Uterus (tissue), 4 donors: Measurements from ENCODE around the gene TLK2. TPM values are rescaled to one million over a fixed set of nuclear protein-coding genes. Genes with fewer than 3 reads are reported as not detected.

Experiments used
- DNase-seq, 2 donors: peaks; one replicate each; pipeline ENCODE4 v3.0.0-alpha.2; 2019 to 2020
- H3K27ac ChIP-seq, 2 donors: fragments of 200-600 bp; sonication (generic); 1 replicate in 1 of 2; 2 replicates in 1 of 2; pipeline ENCODE4 v1.5.1; 2016 to 2018
- H3K27me3 ChIP-seq, 2 donors: fragments of 200-600 bp; sonication (generic); one replicate each; pipeline ENCODE4 v1.5.1; 2018 to 2019; ENCODE audit warnings: control low read depth in 1 of 2
- H3K36me3 ChIP-seq, 2 donors: fragments of 200-600 bp; sonication (generic); one replicate each; pipeline ENCODE4 v1.5.1; 2019; ENCODE audit warnings: control low read depth in 1 of 2
- H3K4me1 ChIP-seq, 2 donors: fragments of 200-600 bp; sonication (generic); one replicate each; pipeline ENCODE4 v1.5.1; 2018 to 2019; ENCODE audit warnings: control low read depth in 1 of 2
- H3K4me3 ChIP-seq, 2 donors: fragments of 200-600 bp; sonication (generic); 1 replicate in 1 of 2; 2 replicates in 1 of 2; pipeline ENCODE4 v1.5.1; 2018 to 2019; ENCODE audit warnings: mild to moderate bottlenecking in 1 of 2
- H3K9me3 ChIP-seq, 2 donors: fragments of 200-600 bp; sonication (generic); one replicate each; pipeline ENCODE4 v1.5.1; 2019; ENCODE audit warnings: control low read depth in 1 of 2
- POLR2A ChIP-seq, 2 donors: fragments of 450-650 bp; IDR thresholded peaks; one replicate each; pipeline ENCODE4 v1.6.1; 2016; ENCODE audit warnings: antibody characterized with exemption in 2 of 2, mild to moderate bottlenecking in 1 of 2, moderate library complexity in 1 of 2
- intact Hi-C: fragments of 100-400 bp; cut with DNase I; formaldehyde crosslinking; loops from one replicate; pipeline ENCODE4 v1.15.1; 2023; ENCODE audit warnings: low total_unique reads
- total RNA-seq, 4 donors: library from RNA; depleted of rRNA in 3 of 4; stranded (reverse); fragments of >200 nt in 3 of 4; gene quantifications; one replicate each; pipeline versions ENCODE4 v1.1.0 to v1.2.4, GENCODE V29; 2014 to 2023
- TF ChIP-seq, protein P1 (sequence below), 4 experiments: fragments of 200-600 bp in 2 of 4; fragments of 450-650 bp in 2 of 4; sonication (generic) in 2 of 4; IDR thresholded peaks; one replicate each; pipeline ENCODE4 v1.5.1; 2016 to 2019; ENCODE audit warnings: antibody characterized with exemption in 4 of 4, mild to moderate bottlenecking in 2 of 4, moderate library complexity in 1 of 4
- donor health status: DM: yes; HTN: yes; CAD: no.

TLK2 gene
- total RNA-seq, 4 donors from 2014 or later = 13.6 to 120 (median 50.0) TPM

DNA sequence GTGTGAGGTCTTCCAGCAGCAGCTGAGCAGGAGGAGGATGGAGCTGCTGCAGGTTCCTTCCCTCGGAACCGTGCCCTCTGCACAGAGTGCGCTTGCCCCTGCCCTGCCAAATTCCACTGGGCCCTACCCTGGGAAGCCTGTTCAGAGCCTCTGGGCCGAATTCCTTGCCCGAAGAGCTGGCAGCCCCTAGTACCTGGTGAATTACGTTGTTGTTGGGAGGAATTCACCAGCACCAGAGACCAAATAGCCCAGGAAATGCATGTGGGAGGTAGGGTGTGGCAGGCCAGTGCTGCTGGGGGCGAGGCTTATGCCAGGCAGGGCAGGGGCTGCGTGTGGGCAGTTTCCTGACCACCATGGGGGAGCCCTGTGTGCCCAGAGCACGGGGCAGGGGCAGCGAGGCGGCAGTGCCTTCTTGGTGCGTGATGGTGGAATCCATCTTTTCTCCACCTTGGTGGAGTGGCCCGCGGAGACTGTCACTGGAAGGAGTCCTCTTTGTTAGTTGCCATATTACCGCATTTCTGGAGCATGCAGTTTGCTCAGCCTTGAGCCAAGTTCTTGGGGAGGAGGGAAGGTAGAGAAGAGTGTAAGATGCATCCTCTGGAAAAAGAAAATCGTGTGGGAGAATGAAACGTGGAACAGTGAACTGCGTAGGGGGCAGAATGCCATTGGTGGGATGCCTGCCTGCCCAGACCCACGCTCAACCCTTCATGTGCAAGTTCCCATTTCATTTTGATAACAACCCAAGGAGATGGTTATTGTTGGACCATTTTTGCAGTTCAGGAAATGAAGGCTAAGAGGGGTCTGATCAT lies 151.1 kb downstream of the TLK2 start:
- Histone ChIP-seq H3K27me3 (no peaks in the 10 kb centered on the region), H3K9me3 (no peaks in the 10 kb centered on the region), H3K27ac (peak overlapping the region; percentile 83 to 98), H3K4me1 (peaks cover 0 to 10% of the 10 kb centered on the region in 2 donors), H3K36me3 (no peaks in the 10 kb centered on the region), H3K4me3 (peak overlapping the region; percentile 44 to 68)
- intact Hi-C loops = no loop called here
- DNase-seq = no peak
- TF ChIP-seq, protein P1, sequence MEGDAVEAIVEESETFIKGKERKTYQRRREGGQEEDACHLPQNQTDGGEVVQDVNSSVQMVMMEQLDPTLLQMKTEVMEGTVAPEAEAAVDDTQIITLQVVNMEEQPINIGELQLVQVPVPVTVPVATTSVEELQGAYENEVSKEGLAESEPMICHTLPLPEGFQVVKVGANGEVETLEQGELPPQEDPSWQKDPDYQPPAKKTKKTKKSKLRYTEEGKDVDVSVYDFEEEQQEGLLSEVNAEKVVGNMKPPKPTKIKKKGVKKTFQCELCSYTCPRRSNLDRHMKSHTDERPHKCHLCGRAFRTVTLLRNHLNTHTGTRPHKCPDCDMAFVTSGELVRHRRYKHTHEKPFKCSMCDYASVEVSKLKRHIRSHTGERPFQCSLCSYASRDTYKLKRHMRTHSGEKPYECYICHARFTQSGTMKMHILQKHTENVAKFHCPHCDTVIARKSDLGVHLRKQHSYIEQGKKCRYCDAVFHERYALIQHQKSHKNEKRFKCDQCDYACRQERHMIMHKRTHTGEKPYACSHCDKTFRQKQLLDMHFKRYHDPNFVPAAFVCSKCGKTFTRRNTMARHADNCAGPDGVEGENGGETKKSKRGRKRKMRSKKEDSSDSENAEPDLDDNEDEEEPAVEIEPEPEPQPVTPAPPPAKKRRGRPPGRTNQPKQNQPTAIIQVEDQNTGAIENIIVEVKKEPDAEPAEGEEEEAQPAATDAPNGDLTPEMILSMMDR (IDR thresholded peaks at IDR 0.05) = no peak
- no peak for TF ChIP-seq POLR2A (IDR thresholded peaks at IDR 0.05)

DNA sequence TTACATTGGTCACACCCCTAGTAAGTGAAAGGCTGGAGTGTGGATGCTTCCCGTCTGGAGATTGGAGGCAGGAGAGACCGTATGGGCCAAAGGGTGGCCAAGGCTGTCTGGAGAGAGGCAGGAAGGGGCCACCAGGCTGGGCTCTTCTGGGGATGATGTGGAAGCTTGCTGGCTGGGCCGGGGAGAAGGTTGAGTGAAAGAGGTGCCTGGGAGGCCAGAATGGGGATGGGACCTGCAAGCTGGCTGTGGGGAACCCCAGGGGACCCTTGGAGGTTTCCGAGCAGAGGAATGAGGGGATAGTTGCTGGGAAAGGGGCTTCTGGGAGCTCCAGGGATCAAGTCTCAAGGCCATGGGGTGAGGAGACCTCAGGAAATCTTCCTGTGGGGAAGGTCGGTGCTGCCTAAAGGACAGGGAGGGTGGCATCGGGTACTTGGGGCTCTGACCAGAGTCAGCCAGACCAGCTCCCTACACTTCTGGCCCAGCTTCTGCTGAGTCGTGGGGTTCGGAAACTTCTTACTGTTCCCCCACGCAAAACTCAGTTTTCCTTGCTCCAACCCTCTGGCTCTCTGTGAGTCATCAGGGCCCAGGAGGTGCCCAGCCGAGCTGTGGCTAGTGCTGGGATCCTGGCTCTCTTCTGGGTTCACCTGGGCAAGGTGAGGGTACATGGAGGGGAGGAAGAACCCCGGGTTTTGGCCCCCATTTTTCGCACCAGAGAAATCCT lies 151.9 kb downstream of the TLK2 start:
- Histone ChIP-seq H3K36me3 (no peaks in the 10 kb centered on the region), H3K4me1 (peaks cover 0 to 10% of the 10 kb centered on the region in 2 donors), H3K9me3 (no peaks in the 10 kb centered on the region), H3K4me3 (no peak overlapping the region), H3K27ac (peak overlapping the region in 1 of 2 donors; percentile 98), H3K27me3 (no peaks in the 10 kb centered on the region)
- intact Hi-C loops = no loop called here
- TF ChIP-seq, protein P1 (IDR thresholded peaks at IDR 0.05) = no peak
- TF ChIP-seq POLR2A (IDR thresholded peaks at IDR 0.05) = no peak
- DNase-seq = no peak

DNA sequence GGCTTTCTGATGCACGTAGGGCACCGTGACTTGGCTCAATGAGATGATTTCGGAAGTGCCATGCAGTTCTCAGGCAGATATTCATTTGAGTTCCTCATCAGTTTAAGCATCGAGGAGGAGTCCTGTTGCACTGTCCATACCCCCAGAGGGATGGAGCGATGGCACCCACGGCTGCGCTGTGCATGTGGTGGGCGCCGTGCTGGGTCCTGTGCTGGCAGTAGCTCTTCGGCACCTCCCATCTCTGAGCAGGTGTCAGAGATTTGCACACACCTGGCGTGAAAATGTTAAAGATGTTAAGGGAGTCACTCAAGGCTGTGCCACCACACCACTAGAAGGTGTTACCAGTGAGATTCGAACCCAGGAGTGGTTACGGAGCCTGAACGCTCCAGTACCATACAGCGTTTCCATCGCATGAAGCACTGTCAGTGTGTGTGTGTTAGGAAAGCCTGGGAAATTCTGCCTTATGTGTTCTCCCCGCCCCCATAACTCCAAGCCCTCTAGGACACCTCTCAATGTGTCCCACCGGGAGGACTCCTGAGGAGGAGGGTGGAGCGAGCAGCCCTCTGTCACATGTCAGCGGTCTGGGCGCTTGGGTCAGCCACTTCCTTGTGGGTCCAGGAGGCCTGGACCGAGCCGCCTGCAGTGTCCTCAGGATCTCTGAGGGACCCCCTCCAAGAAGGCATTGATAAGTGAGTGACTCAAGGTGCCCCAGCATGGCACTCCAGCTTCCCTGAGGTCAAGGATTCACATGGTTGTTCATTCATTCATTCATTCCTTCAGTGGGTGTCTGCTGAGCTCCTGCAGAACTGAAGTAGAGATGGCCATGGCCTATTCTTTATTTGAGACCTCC lies 152.7 kb downstream of the TLK2 start:
- no peak overlapping the region for H3K27ac ChIP-seq
- intact Hi-C loops = no loop called here
- H3K9me3 ChIP-seq = no peaks in the 10 kb centered on the region
- H3K4me3 ChIP-seq = no peak overlapping the region
- no peak for DNase-seq
- no peak for TF ChIP-seq POLR2A (IDR thresholded peaks at IDR 0.05)
- TF ChIP-seq, protein P1 (IDR thresholded peaks at IDR 0.05) = no peak
- H3K4me1 ChIP-seq = peaks cover 0 to 10% of the 10 kb centered on the region in 2 donors
- no peaks in the 10 kb centered on the region for H3K36me3 ChIP-seq
- H3K27me3 ChIP-seq = no peaks in the 10 kb centered on the region

DNA sequence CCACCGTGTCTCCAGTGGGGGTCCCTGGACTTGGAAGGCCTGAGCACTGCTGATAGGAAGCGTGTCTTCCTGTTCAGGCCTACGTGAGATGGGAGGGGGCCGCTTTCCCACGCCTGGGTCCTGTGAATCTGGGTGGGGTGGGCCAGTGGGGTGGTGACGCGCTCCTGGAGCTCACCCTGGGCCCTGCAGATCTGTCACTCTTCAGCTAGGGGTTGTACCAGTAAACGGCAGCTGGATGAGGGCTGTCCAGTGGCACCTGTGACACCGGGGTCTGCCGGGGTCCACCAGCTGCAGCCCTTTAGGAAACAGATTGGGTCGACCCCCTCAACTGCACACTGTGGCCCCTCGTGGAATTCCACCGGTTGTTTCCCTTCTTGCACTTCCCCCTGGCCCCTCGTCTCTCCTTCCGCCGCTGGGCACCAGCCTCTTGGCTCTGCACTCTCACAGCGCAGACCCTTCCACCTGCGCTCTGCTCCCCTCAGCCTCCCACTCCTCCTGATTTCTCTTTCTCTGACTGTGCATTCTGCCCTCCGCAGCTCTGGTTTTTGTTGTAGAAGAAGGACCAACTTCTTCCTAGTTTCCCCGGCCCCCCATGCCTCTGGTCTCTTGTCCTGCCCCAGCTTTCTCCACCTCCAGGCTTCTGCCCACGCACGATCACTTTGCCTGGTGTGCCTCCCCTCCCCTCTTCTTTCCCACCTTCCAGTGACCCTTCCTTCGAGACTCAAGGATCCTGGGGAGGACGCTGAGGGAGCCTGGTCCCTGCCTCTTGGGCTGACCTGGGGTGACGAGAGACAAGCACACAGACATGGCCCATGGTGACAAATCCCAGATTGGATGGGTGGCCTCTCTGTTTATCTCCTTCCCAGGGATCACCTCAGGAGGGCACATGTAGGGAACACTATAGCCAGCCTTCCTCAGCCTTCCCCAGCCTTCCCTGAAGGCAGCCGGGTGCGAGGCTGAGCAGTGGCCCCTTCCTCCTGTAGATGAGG lies 153.6 kb downstream of the TLK2 start:
- no peak for DNase-seq
- Histone ChIP-seq H3K27me3 (no peaks in the 10 kb centered on the region), H3K27ac (no peak overlapping the region), H3K4me1 (peaks cover 0 to 10% of the 10 kb centered on the region in 2 donors), H3K9me3 (no peaks in the 10 kb centered on the region), H3K36me3 (no peaks in the 10 kb centered on the region), H3K4me3 (no peak overlapping the region)
- TF ChIP-seq, protein P1 (IDR thresholded peaks at IDR 0.05) = no peak
- no peak for TF ChIP-seq POLR2A (IDR thresholded peaks at IDR 0.05)
- intact Hi-C loops = no loop called here
